Measurements from ENCODE around the gene SNX13. TPM values are rescaled to one million over a fixed set of nuclear protein-coding genes. Genes with fewer than 3 reads are reported as not detected.

SNX13 gene
- total and polyA plus RNA-seq, 11 donors: 8.5 to 59.6 (median 48.9) TPM

DNA sequence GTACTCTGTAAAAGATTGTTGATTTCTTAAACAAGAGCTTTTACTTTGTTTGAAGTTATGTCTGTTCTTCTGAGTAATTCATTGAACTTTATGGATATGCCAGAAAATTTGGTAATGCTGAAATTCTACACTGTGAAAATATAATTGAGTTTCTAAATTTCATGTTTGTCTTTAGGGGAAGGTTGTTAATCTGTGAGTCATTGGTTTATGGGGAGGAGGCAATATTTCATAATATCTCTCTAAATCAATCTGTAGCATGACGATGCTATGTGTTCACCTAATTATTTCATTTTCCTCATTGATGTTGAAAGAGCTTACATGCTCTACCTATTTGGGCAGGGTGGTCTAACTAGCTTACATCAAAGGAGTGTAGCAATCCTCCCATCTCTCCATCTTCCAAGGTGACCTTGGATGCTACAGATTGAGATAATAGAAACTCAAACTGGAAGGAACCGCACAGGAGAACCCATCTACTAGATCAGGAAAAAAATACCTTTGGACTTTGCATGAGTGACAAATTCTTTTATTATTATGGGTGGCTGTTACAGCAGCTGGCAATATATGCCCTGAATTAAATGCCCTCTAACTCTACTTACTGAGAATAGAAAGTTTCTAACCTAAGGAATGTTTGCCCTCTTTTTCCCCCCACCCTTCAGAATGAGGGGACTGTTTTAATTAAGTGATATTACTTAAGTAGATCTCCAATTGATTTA lies 8.4 kb upstream of the SNX13 start:
- intact Hi-C loops (cut with DNase I): loop anchor here in 2 of 10 donors (10.0 kb wide), 1 partner anchor 174 kb away; no protein-coding TSS in a partner anchor
- no peaks in the 10 kb centered on the region for H3K9me3 ChIP-seq

DNA sequence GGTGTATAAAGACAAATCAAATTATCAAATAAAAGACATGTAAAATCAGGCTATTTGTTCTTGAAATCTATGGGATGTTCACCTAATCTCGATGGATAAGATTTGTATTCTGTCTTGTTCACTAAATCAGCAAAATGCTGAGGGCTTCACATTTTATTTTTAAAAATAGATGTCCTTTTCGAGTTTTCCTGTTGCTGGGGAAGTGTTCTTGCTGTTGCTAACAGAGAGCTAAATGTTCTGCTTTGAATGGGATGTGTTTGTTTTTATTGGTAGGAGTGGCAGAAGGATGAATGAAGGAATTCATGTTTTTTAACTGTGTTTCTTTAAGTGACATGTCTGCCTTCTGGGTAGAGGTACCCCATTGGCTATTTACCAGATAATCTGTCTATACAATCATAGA lies 7.3 kb upstream of the SNX13 start:
- intact Hi-C loops (cut with DNase I): loop anchor here in 2 of 10 donors (10.0 kb wide), 1 partner anchor 173 kb away; no protein-coding TSS in a partner anchor
- 39 to 59% (median 45%) methylated on average over 2 of the region's 2 CpGs for WGBS, 4 donors
- H3K4me1 ChIP-seq: peaks cover 0 to 27% (median 0%) of the 10 kb centered on the region in 12 donors
- H3K27me3 ChIP-seq: no peaks in the 10 kb centered on the region
- DNase-seq (no peak), ATAC-seq (peak in 1 of 4 donors; percentile 29)
- TF ChIP-seq, protein P1, sequence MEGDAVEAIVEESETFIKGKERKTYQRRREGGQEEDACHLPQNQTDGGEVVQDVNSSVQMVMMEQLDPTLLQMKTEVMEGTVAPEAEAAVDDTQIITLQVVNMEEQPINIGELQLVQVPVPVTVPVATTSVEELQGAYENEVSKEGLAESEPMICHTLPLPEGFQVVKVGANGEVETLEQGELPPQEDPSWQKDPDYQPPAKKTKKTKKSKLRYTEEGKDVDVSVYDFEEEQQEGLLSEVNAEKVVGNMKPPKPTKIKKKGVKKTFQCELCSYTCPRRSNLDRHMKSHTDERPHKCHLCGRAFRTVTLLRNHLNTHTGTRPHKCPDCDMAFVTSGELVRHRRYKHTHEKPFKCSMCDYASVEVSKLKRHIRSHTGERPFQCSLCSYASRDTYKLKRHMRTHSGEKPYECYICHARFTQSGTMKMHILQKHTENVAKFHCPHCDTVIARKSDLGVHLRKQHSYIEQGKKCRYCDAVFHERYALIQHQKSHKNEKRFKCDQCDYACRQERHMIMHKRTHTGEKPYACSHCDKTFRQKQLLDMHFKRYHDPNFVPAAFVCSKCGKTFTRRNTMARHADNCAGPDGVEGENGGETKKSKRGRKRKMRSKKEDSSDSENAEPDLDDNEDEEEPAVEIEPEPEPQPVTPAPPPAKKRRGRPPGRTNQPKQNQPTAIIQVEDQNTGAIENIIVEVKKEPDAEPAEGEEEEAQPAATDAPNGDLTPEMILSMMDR (IDR thresholded peaks at IDR 0.05): no peak
- no peak for TF ChIP-seq POLR2A (IDR thresholded peaks at IDR 0.05)
- H3K9me3 ChIP-seq: no peaks in the 10 kb centered on the region
- H3K36me3 ChIP-seq: no peaks in the 10 kb centered on the region
- H3K4me3 ChIP-seq: peak overlapping the region in 1 of 12 donors; percentile 23
- H3K27ac ChIP-seq: peak overlapping the region in 1 of 12 donors; percentile 38

More for the DNA sequence above, 8.4 kb upstream of the SNX13 start:
- TF ChIP-seq, protein P1 (IDR thresholded peaks at IDR 0.05): no peak
- TF ChIP-seq POLR2A (IDR thresholded peaks at IDR 0.05): no peak
- peaks cover 0 to 27% (median 0%) of the 10 kb centered on the region in 12 donors for H3K4me1 ChIP-seq
- WGBS, 4 donors: 94 to 96% (median 95%) methylated on average over 2 of the region's 2 CpGs
- H3K36me3 ChIP-seq: no peaks in the 10 kb centered on the region
- ATAC-seq: no peak
- no peaks in the 10 kb centered on the region for H3K27me3 ChIP-seq
- no peak for DNase-seq
- H3K4me3 ChIP-seq: no peak overlapping the region
- no peak overlapping the region for H3K27ac ChIP-seq

DNA sequence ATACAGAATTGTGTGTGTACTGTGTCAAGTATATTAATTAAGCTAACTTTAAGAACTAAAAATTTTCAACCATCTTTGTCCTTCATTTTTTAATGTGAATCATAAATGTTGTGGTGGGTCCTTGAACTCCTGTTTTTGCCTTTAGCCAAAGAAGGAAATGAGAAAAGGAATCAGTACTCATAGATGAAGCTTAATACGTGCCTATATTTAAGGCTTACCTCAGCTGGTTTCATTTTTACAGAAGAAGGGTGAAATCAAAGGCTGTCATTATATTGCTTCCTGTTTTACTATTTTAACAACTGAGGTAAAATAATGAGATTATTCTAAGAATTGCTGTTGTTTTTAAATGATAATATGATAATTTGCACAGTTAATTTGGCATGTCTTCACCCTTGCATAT lies 6.3 kb upstream of the SNX13 start:
- intact Hi-C loops (cut with DNase I): loop anchor here in 2 of 10 donors (10.0 kb wide), 1 partner anchor 172 kb away; no protein-coding TSS in a partner anchor
- Histone ChIP-seq H3K36me3 (no peaks in the 10 kb centered on the region), H3K9me3 (no peaks in the 10 kb centered on the region), H3K4me1 (peaks cover 0 to 30% (median 0%) of the 10 kb centered on the region in 12 donors), H3K27me3 (no peaks in the 10 kb centered on the region), H3K27ac (peak overlapping the region in 2 of 12 donors; percentile 9 to 38), H3K4me3 (peak overlapping the region in 4 of 12 donors; percentile 2 to 27 (median 18))
- no peak for DNase-seq
- WGBS, 4 donors: 29 to 64% (median 54%) methylated on average over 1 of the region's 1 CpG
- ATAC-seq: no peak
- TF ChIP-seq, protein P1 (IDR thresholded peaks at IDR 0.05): no peak
- no peak for TF ChIP-seq POLR2A (IDR thresholded peaks at IDR 0.05)

DNA sequence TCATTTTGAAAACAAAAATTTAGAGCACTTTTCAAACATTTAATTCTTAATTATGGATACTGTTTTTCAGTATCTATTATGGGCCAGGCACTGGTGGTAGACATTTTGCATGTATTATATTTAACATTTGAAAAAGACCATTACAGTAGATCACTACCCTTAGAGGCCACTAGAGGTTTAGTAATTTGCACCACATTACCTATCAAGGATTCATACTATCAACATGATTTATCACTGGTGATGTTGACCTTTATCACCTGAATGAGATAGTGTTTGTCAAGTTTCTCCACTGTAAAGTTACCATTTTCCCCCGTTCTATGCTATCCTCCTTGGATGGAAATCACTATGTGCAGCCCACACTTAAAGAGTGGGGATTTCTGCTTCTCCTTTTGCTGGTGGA lies 4.4 kb upstream of the SNX13 start:
- intact Hi-C loops (cut with DNase I): loop anchor here in 4 of 10 donors (5.0 to 10.0 kb wide), 3 partner anchors 170 to 262 kb away; no protein-coding TSS in a partner anchor
- DNase-seq (no peak), ATAC-seq (no peak)
- Histone ChIP-seq H3K27me3 (no peaks in the 10 kb centered on the region), H3K9me3 (no peaks in the 10 kb centered on the region), H3K4me1 (peaks cover 0 to 38% (median 6%) of the 10 kb centered on the region in 12 donors), H3K4me3 (no peak overlapping the region), H3K36me3 (no peaks in the 10 kb centered on the region), H3K27ac (no peak overlapping the region)
- 90 to 97% (median 95%) methylated on average over 1 of the region's 1 CpG for WGBS, 4 donors
- TF ChIP-seq, protein P1 (IDR thresholded peaks at IDR 0.05): peak in 2 of 12 donors; percentile 16 to 26
- TF ChIP-seq POLR2A (IDR thresholded peaks at IDR 0.05): no peak
